NT2/D1 (cell line): ENCODE data around the gene RAB40B.

Source experiments
- DNase-seq: peaks from one replicate; pipeline ENCODE4 v3.0.0-alpha.2; 2011; ENCODE audit warnings: low read depth, low spot score
- H3K27me3 ChIP-seq: 2 replicates; pipeline ENCODE4 v1.6.0; 2011; ENCODE audit warnings: mild to moderate bottlenecking; ENCODE audit not compliant: insufficient read length, insufficient read depth
- H3K36me3 ChIP-seq: 2 replicates; pipeline ENCODE4 v1.6.1; 2011; ENCODE audit warnings: mild to moderate bottlenecking, low read length, mixed read lengths; ENCODE audit not compliant: insufficient read depth, insufficient read length
- H3K4me1 ChIP-seq: 2 replicates; pipeline ENCODE4 v1.5.1; 2011; ENCODE audit not compliant: insufficient read depth, insufficient read length
- H3K4me3 ChIP-seq: 2 replicates; pipeline ENCODE4 v1.5.1; 2011; ENCODE audit warnings: low read depth; ENCODE audit not compliant: insufficient read length
- H3K9ac ChIP-seq: 2 replicates; pipeline ENCODE4 v1.6.0; 2011; ENCODE audit warnings: low read depth; ENCODE audit not compliant: insufficient read length
- H3K9me3 ChIP-seq: 2 replicates; pipeline ENCODE4 v1.5.1; 2011; ENCODE audit warnings: mild to moderate bottlenecking, low read length; ENCODE audit not compliant: insufficient read depth
- SUZ12 ChIP-seq: IDR thresholded peaks from 2 replicates; pipeline ENCODE4 v1.6.1; 2011; ENCODE audit not compliant: insufficient read length, insufficient read depth; ENCODE audit errors: extremely low read depth
- YY1 ChIP-seq: IDR thresholded peaks from 2 replicates; pipeline ENCODE4 v1.6.1; 2011; ENCODE audit not compliant: insufficient read length, insufficient read depth
- ZNF274 ChIP-seq: IDR thresholded peaks from 2 replicates; pipeline ENCODE4 v1.6.1; 2011; ENCODE audit warnings: mild to moderate bottlenecking, low read depth, low read length

Gene RAB40B

GRCh38 chr17:82686366-82687324 is 11.9 kb downstream of the RAB40B start:
- H3K9ac ChIP-seq: no peak overlapping the region
- no peaks in the 10 kb centered on the region for H3K4me1 ChIP-seq
- TF ChIP-seq YY1 (no peak), SUZ12 (no peak), ZNF274 (no peak)
- no peaks in the 10 kb centered on the region for H3K36me3 ChIP-seq
- DNase-seq: no peak
- H3K9me3 ChIP-seq: peaks cover 7% of the 10 kb centered on the region
- H3K27me3 ChIP-seq: no peaks in the 10 kb centered on the region
- H3K4me3 ChIP-seq: no peak overlapping the region

DNA sequence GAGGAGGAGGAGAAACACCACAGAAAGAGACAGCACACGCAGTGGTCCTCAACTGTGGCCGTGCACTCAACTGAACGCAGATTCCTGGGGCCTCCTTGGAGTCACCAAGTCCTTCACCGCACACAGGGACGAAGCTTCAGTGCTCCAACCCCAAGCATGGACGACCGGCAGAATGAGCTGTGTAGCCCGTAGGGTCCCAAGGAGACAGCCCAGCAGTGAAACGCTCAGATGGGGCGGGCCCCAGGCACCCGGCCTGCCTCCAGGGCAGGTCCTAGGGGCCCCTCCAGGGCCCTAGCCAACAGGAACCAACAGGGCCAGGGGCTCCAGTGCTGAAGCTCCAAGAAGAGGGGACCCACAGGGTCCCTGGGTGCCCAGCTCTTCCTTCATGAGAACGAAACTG is 13.2 kb downstream of the RAB40B start:
- Histone ChIP-seq H3K9me3 (peaks cover 15% of the 10 kb centered on the region), H3K4me1 (no peaks in the 10 kb centered on the region), H3K9ac (no peak overlapping the region), H3K4me3 (no peak overlapping the region), H3K36me3 (no peaks in the 10 kb centered on the region), H3K27me3 (no peaks in the 10 kb centered on the region)
- no peak for DNase-seq
- TF ChIP-seq SUZ12 (no peak), ZNF274 (no peak), YY1 (no peak)

GRCh38 chr17:82684228-82684841 is 14.2 kb downstream of the RAB40B start:
- Histone ChIP-seq H3K36me3 (no peaks in the 10 kb centered on the region), H3K9ac (no peak overlapping the region), H3K4me1 (peaks cover 3% of the 10 kb centered on the region), H3K9me3 (peaks cover 15% of the 10 kb centered on the region), H3K4me3 (no peak overlapping the region), H3K27me3 (no peaks in the 10 kb centered on the region)
- DNase-seq: no peak
- no peak for TF ChIP-seq SUZ12
- no peak for TF ChIP-seq YY1
- TF ChIP-seq ZNF274: no peak

DNA sequence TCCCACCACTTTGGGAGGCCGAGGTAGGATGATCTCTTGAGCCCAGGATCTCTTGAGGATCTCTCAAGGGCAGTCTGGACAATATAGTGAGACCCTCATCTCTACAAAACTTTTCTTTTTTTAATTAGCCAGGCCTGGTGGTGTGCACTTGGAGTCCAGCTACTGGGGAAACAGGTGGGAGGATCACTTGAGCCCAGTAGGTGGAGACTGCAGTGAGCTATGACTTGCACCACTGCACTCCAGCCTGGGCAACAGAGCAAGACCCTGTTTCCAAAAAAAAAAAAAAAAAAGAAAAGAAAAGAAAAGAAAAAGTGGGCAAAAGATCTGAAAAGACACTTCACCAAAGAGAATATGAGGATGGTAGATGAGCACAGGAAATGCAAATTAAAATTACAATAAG is 15.0 kb downstream of the RAB40B start:
- no peak overlapping the region for H3K9ac ChIP-seq
- no peak for DNase-seq
- H3K9me3 ChIP-seq: peaks cover 15% of the 10 kb centered on the region
- no peak overlapping the region for H3K4me3 ChIP-seq
- H3K27me3 ChIP-seq: no peaks in the 10 kb centered on the region
- H3K4me1 ChIP-seq: peaks cover 3% of the 10 kb centered on the region
- no peaks in the 10 kb centered on the region for H3K36me3 ChIP-seq
- TF ChIP-seq SUZ12 (no peak), ZNF274 (no peak), YY1 (no peak)

GRCh38 chr17:82681547-82681946 is 17.0 kb downstream of the RAB40B start:
- Histone ChIP-seq H3K27me3 (no peaks in the 10 kb centered on the region), H3K9ac (no peak overlapping the region), H3K4me1 (peaks cover 3% of the 10 kb centered on the region), H3K36me3 (no peaks in the 10 kb centered on the region), H3K9me3 (peaks cover 15% of the 10 kb centered on the region), H3K4me3 (no peak overlapping the region)
- no peak for TF ChIP-seq ZNF274
- TF ChIP-seq SUZ12: no peak
- TF ChIP-seq YY1: no peak
- no peak for DNase-seq

DNA sequence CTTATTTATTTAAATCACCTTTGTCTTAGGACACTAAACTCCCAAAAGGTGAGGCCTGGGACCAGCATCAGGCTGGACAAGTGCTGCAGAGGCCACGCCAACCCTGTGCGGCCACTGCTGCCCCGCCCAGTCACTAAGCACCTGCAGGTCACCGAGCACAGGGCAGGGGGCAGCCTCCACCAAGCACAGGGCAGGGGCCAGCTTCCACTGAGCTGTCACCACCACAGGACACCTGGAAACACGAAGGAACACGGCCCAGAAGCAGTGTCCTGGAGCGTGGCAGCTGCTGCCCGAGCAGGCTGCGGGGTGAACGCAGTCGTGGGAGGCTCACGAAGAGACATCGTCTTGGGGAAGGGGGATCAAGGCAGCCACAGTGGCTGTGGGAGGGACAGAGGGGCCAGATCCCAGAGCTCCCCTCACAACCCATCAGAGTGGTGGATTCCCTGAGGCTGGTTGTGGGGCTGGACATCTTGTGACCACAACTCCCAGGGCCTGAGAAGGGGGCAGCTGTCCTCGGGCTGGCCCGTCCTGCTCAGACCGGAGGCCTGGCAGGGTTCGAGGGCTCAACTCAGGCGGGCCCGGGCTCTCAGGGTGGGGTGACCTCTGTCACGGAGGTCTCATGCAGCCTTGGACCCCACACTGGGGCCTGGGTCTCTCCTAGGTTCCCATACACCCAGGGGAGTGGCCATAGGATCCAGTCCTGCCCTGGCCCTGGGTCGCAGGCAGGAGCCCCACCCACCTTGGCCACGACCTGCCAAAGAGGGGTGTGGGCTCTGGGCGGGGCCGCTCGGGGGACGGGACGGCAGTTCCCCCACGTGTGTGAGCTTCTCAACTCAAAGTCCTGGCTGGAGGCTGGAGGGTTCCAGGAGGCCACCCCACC is 18.7 kb downstream of the RAB40B start:
- H3K36me3 ChIP-seq: no peaks in the 10 kb centered on the region
- no peak for DNase-seq
- no peak for TF ChIP-seq SUZ12
- no peak for TF ChIP-seq YY1
- TF ChIP-seq ZNF274: no peak
- no peaks in the 10 kb centered on the region for H3K27me3 ChIP-seq
- no peak overlapping the region for H3K4me3 ChIP-seq
- H3K9ac ChIP-seq: peak overlapping the region; percentile 53
- peaks cover 3% of the 10 kb centered on the region for H3K4me1 ChIP-seq
- H3K9me3 ChIP-seq: peaks cover 15% of the 10 kb centered on the region
